GM21737 (cell line): Measurements from ENCODE around the gene AGTRAP.

ENCODE experiments used
- ATAC-seq: cut with Tn5 transposase; IDR thresholded peaks from one replicate; pipeline ENCODE4 v1.9.1; 2021; ENCODE audit warnings: mild to moderate bottlenecking, moderate library complexity; ENCODE audit not compliant: unreplicated experiment

AGTRAP gene

DNA sequence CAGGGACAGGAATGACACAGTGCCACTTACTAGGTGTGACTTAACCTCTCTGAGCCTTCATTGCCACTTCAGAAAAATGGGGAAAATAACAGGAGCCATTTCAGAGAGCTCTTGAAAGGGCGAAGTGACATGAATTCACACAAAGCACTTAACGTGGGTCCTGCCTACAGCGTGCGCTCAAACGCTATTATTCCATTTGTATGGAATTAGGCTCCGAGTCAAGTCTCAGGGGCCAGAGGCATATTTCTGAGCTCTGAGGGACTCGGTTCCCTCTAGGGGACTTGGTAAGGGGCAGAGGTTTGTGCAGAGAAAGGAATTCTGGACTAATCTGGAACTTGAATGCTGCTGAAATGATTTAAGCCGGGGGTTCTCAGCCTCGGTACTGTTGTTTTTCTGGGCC is 30.3 kb upstream of the AGTRAP start:
- no peak for ATAC-seq

DNA sequence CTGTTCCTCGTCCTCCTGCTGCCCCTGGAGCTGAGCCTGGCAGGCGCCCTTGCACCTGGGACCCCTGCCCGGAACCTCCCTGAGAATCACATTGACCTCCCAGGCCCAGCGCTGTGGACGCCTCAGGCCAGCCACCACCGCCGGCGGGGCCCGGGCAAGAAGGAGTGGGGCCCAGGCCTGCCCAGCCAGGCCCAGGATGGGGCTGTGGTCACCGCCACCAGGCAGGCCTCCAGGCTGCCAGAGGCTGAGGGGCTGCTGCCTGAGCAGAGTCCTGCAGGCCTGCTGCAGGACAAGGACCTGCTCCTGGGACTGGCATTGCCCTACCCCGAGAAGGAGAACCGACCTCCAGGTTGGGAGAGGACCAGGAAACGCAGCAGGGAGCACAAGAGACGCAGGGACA is 29.6 kb upstream of the AGTRAP start:
- no peak for ATAC-seq

- no peak for ATAC-seq
These were observed 28.2 kb upstream of the AGTRAP start for GRCh38 chr1:11707621-11708276.

DNA sequence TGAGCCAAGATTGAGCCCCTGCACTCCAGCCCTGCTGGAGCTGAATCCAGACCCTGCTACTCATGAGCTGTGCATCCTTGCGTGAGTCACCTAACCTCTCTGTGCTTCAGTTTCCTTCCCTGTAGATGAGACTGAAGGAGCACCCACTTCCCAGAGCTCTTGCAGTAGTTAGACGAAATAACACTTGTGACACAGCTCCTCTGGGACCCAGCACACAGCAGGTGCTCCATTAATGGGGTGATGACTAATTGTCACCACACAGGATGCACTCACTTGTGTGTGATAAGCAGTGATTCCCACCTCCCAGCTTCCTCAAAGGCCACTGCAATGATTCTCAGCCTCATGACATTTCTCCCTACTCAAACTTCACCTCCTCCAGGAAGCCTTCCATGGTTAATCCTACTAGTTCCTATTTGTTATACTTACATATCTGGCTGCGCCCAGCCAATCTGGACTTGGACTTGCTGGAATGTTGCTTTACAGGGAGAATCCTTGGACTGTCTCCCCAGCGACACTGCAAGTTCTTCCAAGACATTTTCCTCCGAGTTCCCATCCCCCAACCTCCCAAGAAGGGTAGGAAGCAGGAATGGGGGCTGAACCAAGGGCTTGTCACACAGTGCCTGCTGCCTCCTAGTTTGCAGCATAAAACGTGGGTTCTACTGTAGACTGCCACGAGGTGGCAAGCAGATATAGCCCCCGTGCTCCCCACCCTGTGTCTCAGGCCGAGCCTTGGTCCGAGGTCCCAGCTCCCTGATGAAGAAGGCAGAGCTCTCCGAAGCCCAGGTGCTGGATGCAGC is 27.2 kb upstream of the AGTRAP start:
- no peak for ATAC-seq

GRCh38 chr1:11711490-11711889 is 24.4 kb upstream of the AGTRAP start:
- ATAC-seq, result no peak

GRCh38 chr1:11712285-11712684 is 23.7 kb upstream of the AGTRAP start:
- no peak for ATAC-seq

- no peak for ATAC-seq
These were observed 22.8 kb upstream of the AGTRAP start for GRCh38 chr1:11713095-11713494.

GRCh38 chr1:11714831-11715575 is 20.9 kb upstream of the AGTRAP start:
- ATAC-seq, result no peak

- no peak for ATAC-seq
These were observed 16.5 kb upstream of the AGTRAP start for GRCh38 chr1:11719313-11720032.

DNA sequence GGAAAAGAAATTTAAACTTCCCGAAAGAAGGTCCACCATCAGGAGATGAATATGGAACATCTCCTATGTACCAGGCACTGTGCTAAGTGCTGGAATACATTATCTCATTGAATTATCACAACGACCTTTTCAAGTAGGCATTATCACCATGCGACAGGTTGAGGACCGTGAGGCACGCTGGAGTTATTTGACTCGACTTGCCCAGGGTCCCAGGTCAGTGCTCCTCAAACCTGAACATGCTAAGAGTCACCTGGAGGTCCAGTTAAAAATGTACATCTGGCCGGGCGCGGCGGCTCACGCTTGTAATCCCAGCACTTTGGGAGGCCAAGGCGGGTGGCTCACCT is 15.9 kb upstream of the AGTRAP start:
- no peak for ATAC-seq

DNA sequence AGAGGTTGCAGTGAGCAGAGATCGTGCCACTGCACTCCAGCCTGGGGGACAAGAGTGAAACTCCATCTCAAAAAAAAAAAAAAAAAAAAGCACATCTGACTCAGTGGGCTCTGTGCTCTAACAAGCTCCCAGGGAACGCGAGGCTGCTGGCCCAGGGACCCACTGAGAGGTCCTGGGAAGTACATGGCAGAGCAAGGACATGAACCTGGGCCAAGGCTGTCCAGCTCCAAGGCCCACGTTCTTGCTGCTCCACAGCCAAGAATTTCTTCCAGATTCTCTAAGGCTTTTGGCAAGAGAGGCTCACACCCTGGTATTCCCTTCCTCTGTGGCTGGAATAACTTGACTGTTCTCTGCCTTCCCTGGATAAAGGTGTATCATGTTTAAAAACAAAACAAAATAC is 15.4 kb upstream of the AGTRAP start:
- no peak for ATAC-seq

GRCh38 chr1:11721311-11721710 is 14.6 kb upstream of the AGTRAP start:
- ATAC-seq, result no peak

DNA sequence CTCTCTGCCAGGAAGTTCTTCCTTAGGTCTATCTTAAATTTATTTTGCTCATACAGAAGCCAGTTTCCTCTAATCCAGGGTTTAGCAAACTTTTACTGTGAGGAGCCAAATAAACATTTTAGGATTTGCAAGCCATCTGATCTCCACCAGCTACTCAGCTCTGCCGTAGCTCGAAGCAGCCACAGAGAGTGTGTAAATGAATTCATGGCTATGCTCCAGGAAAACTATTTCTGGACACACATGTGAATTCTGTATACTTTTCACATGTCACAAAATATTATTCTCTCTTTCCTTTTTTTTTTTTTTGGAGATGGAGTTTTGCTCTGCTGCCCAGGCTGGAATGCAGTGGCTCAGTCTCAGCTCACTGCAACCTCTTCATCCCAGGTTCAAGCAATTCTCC is 13.4 kb upstream of the AGTRAP start:
- no peak for ATAC-seq

DNA sequence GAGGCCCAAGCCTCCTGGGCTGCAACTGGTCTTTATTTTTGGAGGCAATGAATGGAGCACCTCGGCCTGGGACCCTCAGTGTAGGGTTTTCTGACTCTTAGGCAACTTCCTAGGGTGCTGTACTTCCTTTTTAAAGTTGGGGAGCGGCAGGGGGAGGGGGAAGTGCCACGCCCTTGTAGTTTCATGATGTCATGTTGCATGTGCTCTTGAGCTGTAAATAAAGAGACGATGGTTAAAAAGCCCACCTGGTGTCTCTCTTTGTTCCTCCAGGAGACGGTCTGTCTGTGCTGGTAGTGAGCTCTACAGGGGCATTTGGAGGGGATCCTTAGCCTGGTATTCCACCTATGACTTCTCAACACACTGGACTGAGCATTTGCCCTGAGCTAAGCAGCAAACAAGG is 10.3 kb upstream of the AGTRAP start:
- no peak for ATAC-seq

DNA sequence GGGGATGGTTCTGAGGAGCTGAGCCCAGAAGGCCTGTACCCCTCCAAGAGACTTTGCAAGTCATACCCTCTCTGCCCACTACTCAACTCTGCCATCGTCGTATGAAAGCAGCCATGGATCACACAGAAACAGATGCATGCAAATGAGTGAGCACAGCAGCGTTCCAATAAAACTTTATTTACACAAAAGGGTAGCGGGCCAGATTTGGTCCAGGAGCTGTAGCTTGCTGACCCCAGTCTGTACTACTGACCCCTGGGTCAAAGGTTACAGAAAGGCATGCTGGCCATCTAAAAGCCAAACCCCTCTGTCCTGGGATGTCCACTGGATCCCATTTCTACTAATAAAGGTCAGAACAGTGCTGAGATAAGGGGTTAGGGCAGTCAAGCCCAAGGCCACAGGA is 8.8 kb upstream of the AGTRAP start:
- no peak for ATAC-seq

DNA sequence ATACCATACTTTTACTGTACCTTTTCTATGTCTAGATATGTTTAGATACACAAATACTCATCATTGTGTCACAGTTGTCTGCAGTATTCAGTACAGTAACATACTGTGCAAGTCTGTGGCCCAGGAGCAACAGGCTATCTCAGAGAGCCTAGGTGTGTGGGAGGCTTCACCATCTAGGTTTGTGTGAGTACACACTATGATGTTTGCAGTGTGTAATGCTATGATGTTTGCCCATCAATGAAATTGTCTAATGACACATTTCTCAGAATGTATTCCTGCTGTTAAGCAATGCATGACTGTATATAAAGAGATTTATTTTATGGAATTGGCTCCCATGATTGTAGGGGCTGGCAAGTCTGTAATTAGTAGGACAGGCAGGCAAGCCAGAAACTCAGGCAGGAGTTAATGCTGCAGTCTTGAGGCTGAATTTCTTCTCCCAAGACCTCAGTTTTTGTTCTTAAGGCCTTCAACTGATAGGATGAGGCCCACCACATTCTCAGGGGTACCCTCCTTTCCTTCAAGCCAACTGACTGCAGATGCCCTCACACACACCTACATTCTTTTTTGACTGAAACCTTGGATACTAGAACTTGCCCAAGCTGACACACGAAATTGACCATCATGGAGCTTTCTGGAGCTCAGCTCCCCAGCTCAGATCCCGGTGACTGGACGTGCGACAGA is 7.7 kb upstream of the AGTRAP start:
- no peak for ATAC-seq

DNA sequence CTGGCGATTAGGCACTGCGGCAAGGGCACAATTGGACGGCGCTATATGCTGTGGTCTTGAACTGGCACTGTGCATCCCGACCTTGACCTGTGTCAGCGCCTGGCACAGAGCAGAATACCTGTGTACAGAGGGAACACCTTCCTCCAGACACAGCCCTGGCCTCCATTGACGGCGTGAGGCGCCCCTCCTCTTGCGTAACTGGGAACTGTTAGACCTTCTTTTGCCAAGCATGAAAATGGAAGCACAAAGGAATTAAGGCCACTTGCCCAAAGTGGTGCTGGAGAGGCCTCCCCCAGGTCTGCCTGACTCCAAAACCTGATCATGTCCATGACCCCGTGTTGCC is 6.8 kb upstream of the AGTRAP start:
- no peak for ATAC-seq

- ATAC-seq, result no peak
These were observed 6.2 kb upstream of the AGTRAP start for GRCh38 chr1:11729498-11730428.

DNA sequence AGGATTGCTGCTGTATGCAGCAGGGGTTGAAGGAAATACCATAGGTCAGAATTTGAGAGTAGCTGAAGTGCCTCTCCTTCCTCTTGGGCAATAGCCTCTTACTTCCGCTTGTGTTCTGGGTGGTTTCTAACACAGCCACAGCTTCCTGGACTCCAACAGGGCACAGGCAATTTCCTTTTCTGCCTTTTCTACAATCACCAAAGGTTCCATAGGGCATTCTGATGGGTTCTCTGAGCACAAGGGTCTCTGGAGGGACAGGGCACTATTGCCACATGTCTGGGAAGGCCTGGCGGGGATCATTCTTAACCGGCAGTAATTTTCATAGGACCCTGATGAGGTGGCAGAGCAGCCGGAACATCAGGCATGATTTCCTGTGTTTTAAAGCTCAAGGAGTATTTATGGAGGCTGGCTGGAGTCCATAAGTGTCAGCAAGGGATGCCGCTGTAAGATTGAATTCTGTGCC is 5.5 kb upstream of the AGTRAP start:
- ATAC-seq, result no peak
